ENCODE measurements around the gene CEACAM5. TPM values are rescaled to one million over a fixed set of nuclear protein-coding genes. Genes with fewer than 3 reads are reported as not detected.
"Not testable (repeated sequence)": the region's sequence is repeated elsewhere in the genome, so short reads cannot be mapped to it uniquely, and the experiment has no call there.

CEACAM5 gene
- total RNA-seq, 1 donor from 2014 or later = 13.5 TPM

DNA sequence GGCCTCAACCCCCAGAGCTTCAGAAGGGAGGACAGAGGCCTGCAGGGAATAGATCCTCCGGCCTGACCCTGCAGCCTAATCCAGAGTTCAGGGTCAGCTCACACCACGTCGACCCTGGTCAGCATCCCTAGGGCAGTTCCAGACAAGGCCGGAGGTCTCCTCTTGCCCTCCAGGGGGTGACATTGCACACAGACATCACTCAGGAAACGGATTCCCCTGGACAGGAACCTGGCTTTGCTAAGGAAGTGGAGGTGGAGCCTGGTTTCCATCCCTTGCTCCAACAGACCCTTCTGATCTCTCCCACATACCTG, 969 bp upstream of the CEACAM5 start:
- Mint-ChIP-seq H3K36me3 (no peaks in the 10 kb centered on the region), H3K4me3 (no peak overlapping the region), H3K27ac (no peak overlapping the region), H3K27me3 (no peaks in the 10 kb centered on the region), H3K9me3 (no peaks in the 10 kb centered on the region), H3K4me1 (ENCODE audit: unreplicated experiment) (no peaks in the 10 kb centered on the region)
- peak; percentile 48 for DNase-seq (ENCODE audit: extremely low spot score, unreplicated experiment)
- TF ChIP-seq CTCF (conservative IDR thresholded peaks at IDR 0.05) = no peak

DNA sequence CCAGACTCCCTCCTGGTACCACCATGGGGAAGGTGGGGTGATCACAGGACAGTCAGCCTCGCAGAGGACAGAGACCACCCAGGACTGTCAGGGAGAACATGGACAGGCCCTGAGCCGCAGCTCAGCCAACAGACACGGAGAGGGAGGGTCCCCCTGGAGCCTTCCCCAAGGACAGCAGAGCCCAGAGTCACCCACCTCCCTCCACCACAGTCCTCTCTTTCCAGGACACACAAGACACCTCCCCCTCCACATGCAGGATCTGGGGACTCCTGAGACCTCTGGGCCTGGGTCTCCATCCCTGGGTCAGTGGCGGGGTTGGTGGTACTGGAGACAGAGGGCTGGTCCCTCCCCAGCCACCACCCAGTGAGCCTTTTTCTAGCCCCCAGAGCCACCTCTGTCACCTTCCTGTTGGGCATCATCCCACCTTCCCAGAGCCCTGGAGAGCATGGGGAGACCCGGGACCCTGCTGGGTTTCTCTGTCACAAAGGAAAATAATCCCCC, 505 bp upstream of the CEACAM5 start:
- H3K27me3 Mint-ChIP-seq = no peaks in the 10 kb centered on the region
- no peaks in the 10 kb centered on the region for H3K4me1 Mint-ChIP-seq (ENCODE audit: unreplicated experiment)
- TF ChIP-seq CTCF (conservative IDR thresholded peaks at IDR 0.05) = no peak
- H3K27ac Mint-ChIP-seq = no peak overlapping the region
- DNase-seq (ENCODE audit: extremely low spot score, unreplicated experiment) = peak; percentile 40
- H3K36me3 Mint-ChIP-seq = no peaks in the 10 kb centered on the region
- H3K9me3 Mint-ChIP-seq = no peaks in the 10 kb centered on the region
- no peak overlapping the region for H3K4me3 Mint-ChIP-seq

- not testable (repeated sequence) for H3K27me3 Mint-ChIP-seq; H3K36me3 Mint-ChIP-seq; H3K27ac Mint-ChIP-seq; H3K4me3 Mint-ChIP-seq; H3K9me3 Mint-ChIP-seq; H3K4me1 Mint-ChIP-seq (ENCODE audit: unreplicated experiment)
- DNase-seq (ENCODE audit: extremely low spot score, unreplicated experiment) = peak; percentile 10
Observed at GRCh38 chr19:41709516-41709915, 1.1 kb downstream of the CEACAM5 start.

DNA sequence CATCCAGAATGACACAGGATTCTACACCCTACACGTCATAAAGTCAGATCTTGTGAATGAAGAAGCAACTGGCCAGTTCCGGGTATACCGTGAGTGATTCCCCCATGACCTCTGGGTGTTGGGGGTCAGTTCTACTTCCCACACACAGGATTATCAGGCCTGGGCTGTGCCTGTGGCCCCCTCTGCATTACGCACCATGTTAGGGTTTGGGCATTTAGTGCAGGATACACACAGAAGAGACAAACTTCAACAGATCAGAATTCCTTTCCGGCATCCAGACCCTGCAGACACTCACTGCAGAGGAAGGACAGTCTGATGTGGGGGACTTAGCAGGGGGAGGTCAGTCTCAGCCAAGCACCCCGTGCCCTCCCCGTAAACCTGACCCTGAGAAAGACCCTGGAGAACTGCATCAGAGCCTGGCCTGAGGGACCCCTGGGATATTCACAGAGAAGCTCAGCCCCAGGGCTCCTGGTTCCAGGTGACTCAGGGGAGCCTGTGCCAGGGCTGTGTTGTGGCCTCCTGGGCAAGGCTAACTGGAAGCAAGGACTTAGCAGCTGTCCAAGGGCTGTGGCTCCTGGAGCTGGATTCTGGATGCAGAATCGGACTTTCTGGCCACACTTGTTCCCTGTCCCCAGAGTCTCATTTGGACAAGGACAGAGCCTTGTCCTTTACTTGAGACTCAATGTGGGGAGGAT, 1.7 kb downstream of the CEACAM5 start:
- Mint-ChIP-seq H3K4me1 (ENCODE audit: unreplicated experiment) (no peaks in the 10 kb centered on the region), H3K9me3 (no peaks in the 10 kb centered on the region), H3K4me3 (no peak overlapping the region), H3K36me3 (no peaks in the 10 kb centered on the region), H3K27me3 (no peaks in the 10 kb centered on the region), H3K27ac (no peak overlapping the region)
- TF ChIP-seq CTCF (conservative IDR thresholded peaks at IDR 0.05) = no peak
- DNase-seq (ENCODE audit: extremely low spot score, unreplicated experiment) = peak; percentile 22

GRCh38 chr19:41711376-41712261, 3.2 kb downstream of the CEACAM5 start:
- H3K27me3 Mint-ChIP-seq = no peaks in the 10 kb centered on the region
- DNase-seq (ENCODE audit: extremely low spot score, unreplicated experiment) = peak; percentile 49
- TF ChIP-seq CTCF (conservative IDR thresholded peaks at IDR 0.05) = no peak
- H3K4me1 Mint-ChIP-seq (ENCODE audit: unreplicated experiment) = no peaks in the 10 kb centered on the region
- H3K27ac Mint-ChIP-seq = no peak overlapping the region
- no peak overlapping the region for H3K4me3 Mint-ChIP-seq
- H3K36me3 Mint-ChIP-seq = no peaks in the 10 kb centered on the region
- peaks cover under 1% of the 10 kb centered on the region for H3K9me3 Mint-ChIP-seq

DNA sequence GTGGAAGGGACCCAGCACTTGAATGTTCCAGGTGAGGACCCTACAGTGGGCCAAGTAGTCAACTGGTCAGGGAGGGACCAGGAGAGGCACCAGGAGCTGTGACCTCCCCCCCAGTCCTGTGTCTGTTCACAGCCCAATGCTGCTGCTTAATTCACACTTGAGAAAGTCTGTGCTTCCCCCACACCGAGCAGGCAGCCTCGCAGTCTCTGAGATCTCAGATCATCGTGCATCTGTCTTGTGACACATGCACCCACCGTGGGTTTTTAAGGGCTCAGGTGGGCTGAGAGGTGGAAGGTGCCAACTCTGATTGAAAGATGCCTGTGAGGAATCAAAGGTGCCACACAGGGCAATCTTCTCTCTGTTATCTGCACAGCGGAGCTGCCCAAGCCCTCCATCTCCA, 6.2 kb downstream of the CEACAM5 start:
- Mint-ChIP-seq H3K27me3 (no peaks in the 10 kb centered on the region), H3K4me1 (ENCODE audit: unreplicated experiment) (no peaks in the 10 kb centered on the region), H3K36me3 (no peaks in the 10 kb centered on the region), H3K9me3 (peaks cover 5% of the 10 kb centered on the region), H3K4me3 (no peak overlapping the region), H3K27ac (no peak overlapping the region)
- peak; percentile 37 for DNase-seq (ENCODE audit: extremely low spot score, unreplicated experiment)
- no peak for TF ChIP-seq CTCF (conservative IDR thresholded peaks at IDR 0.05)
